GM19351 (cell line): Measurements from ENCODE around the gene EMB.
"Not testable (repeated sequence)": the region's sequence is repeated elsewhere in the genome, so short reads cannot be mapped to it uniquely, and the experiment has no call there.

Experiments
- ATAC-seq: cut with Tn5 transposase; IDR thresholded peaks from one replicate; pipeline ENCODE4 v1.9.1; 2021; ENCODE audit warnings: mild to moderate bottlenecking, moderate library complexity; ENCODE audit not compliant: unreplicated experiment

Gene EMB

GRCh38 chr5:50423100-50423799 is 17.8 kb downstream of the EMB start:
- not testable (repeated sequence) for ATAC-seq

- not testable (repeated sequence) for ATAC-seq
Observed at GRCh38 chr5:50421184-50421950, 19.7 kb downstream of the EMB start.

GRCh38 chr5:50420343-50420935 is 20.6 kb downstream of the EMB start:
- no peak for ATAC-seq

- not testable (repeated sequence) for ATAC-seq
Observed at GRCh38 chr5:50419656-50420055, 21.4 kb downstream of the EMB start.

- ATAC-seq: not testable (repeated sequence)
Observed at GRCh38 chr5:50416637-50417036, 24.5 kb downstream of the EMB start.

- peak; percentile 96 for ATAC-seq
Observed at GRCh38 chr5:50415912-50416311, 25.2 kb downstream of the EMB start.

- not testable (repeated sequence) for ATAC-seq
Observed at GRCh38 chr5:50410932-50411331, 30.2 kb downstream of the EMB start.

GRCh38 chr5:50406877-50407276 is 34.2 kb downstream of the EMB start:
- no peak for ATAC-seq

GRCh38 chr5:50401336-50401735 is 39.8 kb downstream of the EMB start:
- ATAC-seq: no peak

- not testable (repeated sequence) for ATAC-seq
Observed at GRCh38 chr5:50393925-50394609, 47.0 kb downstream of the EMB start.

- not testable (repeated sequence) for ATAC-seq
Observed at GRCh38 chr5:50392289-50392688, 48.8 kb downstream of the EMB start.

GRCh38 chr5:50384381-50384780 is 56.7 kb downstream of the EMB start:
- not testable (repeated sequence) for ATAC-seq

GRCh38 chr5:50376696-50377095 is 64.4 kb downstream of the EMB start:
- ATAC-seq: not testable (repeated sequence)

GRCh38 chr5:50369287-50370033 is 71.6 kb downstream of the EMB start:
- not testable (repeated sequence) for ATAC-seq

- ATAC-seq: no peak
Observed at GRCh38 chr5:50365426-50366251, 75.4 kb downstream of the EMB start.

- not testable (repeated sequence) for ATAC-seq
Observed at GRCh38 chr5:50364535-50365309, 76.4 kb downstream of the EMB start.

- no peak for ATAC-seq
Observed at GRCh38 chr5:50359187-50359586, 81.9 kb downstream of the EMB start.

GRCh38 chr5:50352382-50352781 is 88.7 kb downstream of the EMB start:
- ATAC-seq: no peak
